ENCODE data around the gene OSR1. TPM values are rescaled to one million over a fixed set of nuclear protein-coding genes. Genes with fewer than 3 reads are reported as not detected.
"Not testable (repeated sequence)": the region's sequence is repeated elsewhere in the genome, so short reads cannot be mapped to it uniquely, and the experiment has no call there.

Gene OSR1
- polyA plus RNA-seq, 1 experiment, result 6.7 TPM

GRCh38 chr2:19319698-19320097, 38.7 kb downstream of the OSR1 start:
- POLR2A ChIA-PET, result no interaction called here
- no peak for TF ChIP-seq CTCF (IDR thresholded peaks at IDR 0.05; ENCODE audit: insufficient read depth, low read depth, low read length)
- no peaks in the 10 kb centered on the region for H3K36me3 ChIP-seq (ENCODE audit: control insufficient read depth, insufficient read depth, low read length)
- no peak for DNase-seq (ENCODE audit: low read depth)
- no peak overlapping the region for H3K4me3 ChIP-seq (ENCODE audit: low read depth, low read length)
- CTCF ChIA-PET, result interaction anchor here (1.7 kb wide), 1 partner anchor 8 kb away, joined by 5 read pairs; no protein-coding TSS in a partner anchor
- no peaks in the 10 kb centered on the region; the same call in 1 of the 2 replicates for H3K27me3 ChIP-seq (ENCODE audit: control insufficient read depth, insufficient read depth, low read length)

- CTCF ChIA-PET, result interaction anchor here (1.7 kb wide), 1 partner anchor 9 kb away, joined by 5 read pairs; no protein-coding TSS in a partner anchor
- POLR2A ChIA-PET, result no interaction called here
- Histone ChIP-seq H3K36me3 (ENCODE audit: control insufficient read depth, insufficient read depth, low read length) (no peaks in the 10 kb centered on the region), H3K27me3 (ENCODE audit: control insufficient read depth, insufficient read depth, low read length) (no peaks in the 10 kb centered on the region), H3K4me3 (ENCODE audit: low read depth, low read length) (no peak overlapping the region)
- no peak for TF ChIP-seq CTCF (IDR thresholded peaks at IDR 0.05; ENCODE audit: insufficient read depth, low read depth, low read length)
- no peak for DNase-seq (ENCODE audit: low read depth)
Measured at GRCh38 chr2:19319064-19319463, 39.4 kb downstream of the OSR1 start.

GRCh38 chr2:19313553-19313952, 44.9 kb downstream of the OSR1 start:
- Histone ChIP-seq H3K36me3 (ENCODE audit: control insufficient read depth, insufficient read depth, low read length) (no peaks in the 10 kb centered on the region), H3K4me3 (ENCODE audit: low read depth, low read length) (no peak overlapping the region), H3K27me3 (ENCODE audit: control insufficient read depth, insufficient read depth, low read length) (no peaks in the 10 kb centered on the region)
- DNase-seq (ENCODE audit: low read depth), result no peak
- ChIA-PET POLR2A (no interaction called here), CTCF (interaction anchor here (1.1 to 1.6 kb wide), 3 partner anchors 9 to 564 kb away, joined by 3 to 6 read pairs (median 4); no protein-coding TSS in a partner anchor)
- TF ChIP-seq CTCF (IDR thresholded peaks at IDR 0.05; ENCODE audit: insufficient read depth, low read depth, low read length), result no peak

- ChIA-PET POLR2A (no interaction called here), CTCF (interaction anchor here (0.9 to 1.4 kb wide), 4 partner anchors 11 to 564 kb away, joined by 3 to 5 read pairs (median 4); no protein-coding TSS in a partner anchor)
- DNase-seq (ENCODE audit: low read depth), result no peak
- H3K36me3 ChIP-seq (ENCODE audit: control insufficient read depth, insufficient read depth, low read length), result no peaks in the 10 kb centered on the region
- no peaks in the 10 kb centered on the region for H3K27me3 ChIP-seq (ENCODE audit: control insufficient read depth, insufficient read depth, low read length)
- H3K4me3 ChIP-seq (ENCODE audit: low read depth, low read length), result no peak overlapping the region
- peak; percentile 49 for TF ChIP-seq CTCF (IDR thresholded peaks at IDR 0.05; ENCODE audit: insufficient read depth, low read depth, low read length)
Measured at GRCh38 chr2:19312949-19313348, 45.5 kb downstream of the OSR1 start.

- DNase-seq (ENCODE audit: low read depth); CTCF ChIA-PET; H3K27me3 ChIP-seq (ENCODE audit: control insufficient read depth, insufficient read depth, low read length); H3K4me3 ChIP-seq (ENCODE audit: low read depth, low read length); POLR2A ChIA-PET; H3K36me3 ChIP-seq (ENCODE audit: control insufficient read depth, insufficient read depth, low read length): not testable (repeated sequence)
Measured at GRCh38 chr2:19306065-19306464, 52.4 kb downstream of the OSR1 start.

- POLR2A ChIA-PET; DNase-seq (ENCODE audit: low read depth); H3K36me3 ChIP-seq (ENCODE audit: control insufficient read depth, insufficient read depth, low read length); H3K4me3 ChIP-seq (ENCODE audit: low read depth, low read length); H3K27me3 ChIP-seq (ENCODE audit: control insufficient read depth, insufficient read depth, low read length): not testable (repeated sequence)
- CTCF ChIA-PET, result interaction anchor here (1.1 to 1.6 kb wide), 2 partner anchors 9 to 164 kb away, joined by 3 to 6 read pairs; no protein-coding TSS in a partner anchor
Measured at GRCh38 chr2:19305400-19306055, 52.9 kb downstream of the OSR1 start.

Data from BJ (cell line).